Peyer's patch (tissue), 4 donors: Measurements from ENCODE around the gene LRCH3. TPM values are rescaled to one million over a fixed set of nuclear protein-coding genes. Genes with fewer than 3 reads are reported as not detected.

Source experiments
- DNase-seq, 3 donors: peaks; one replicate each; pipeline ENCODE4 v3.0.0-alpha.2; 2017 to 2019
- H3K27ac ChIP-seq, 4 donors: fragments of 200-600 bp; sonication (generic); one replicate each; pipeline ENCODE4 v1.5.1; 2016 to 2019
- H3K27me3 ChIP-seq, 2 donors: fragments of 200-600 bp; sonication (generic); one replicate each; pipeline ENCODE4 v1.5.1; 2019
- H3K36me3 ChIP-seq, 3 donors: fragments of 200-600 bp; sonication (generic); one replicate each; pipeline ENCODE4 v1.5.1; 2016 to 2019
- H3K4me1 ChIP-seq, 4 donors: fragments of 200-600 bp; sonication (generic); one replicate each; pipeline ENCODE4 v1.5.1; 2016 to 2019
- H3K4me3 ChIP-seq, 4 donors: fragments of 200-600 bp; sonication (generic); 1 replicate in 3 of 4; 2 replicates in 1 of 4; pipeline ENCODE4 v1.5.1; 2016 to 2019; ENCODE audit warnings: mild to moderate bottlenecking in 1 of 4
- H3K9me3 ChIP-seq, 4 donors: fragments of 200-600 bp; sonication (generic); one replicate each; pipeline ENCODE4 v1.5.1; 2016 to 2019; ENCODE audit warnings: mild to moderate bottlenecking in 1 of 4
- CTCF ChIP-seq, 6 experiments: fragments of 450-650 bp in 4 of 6; fragments of 200-600 bp in 2 of 6; sonication (generic) in 1 of 6; IDR thresholded peaks; one replicate each; pipeline ENCODE4 v1.5.1; 2017 to 2019; ENCODE audit warnings: antibody characterized with exemption in 6 of 6, mild to moderate bottlenecking in 3 of 6, moderate library complexity in 1 of 6
- POLR2A ChIP-seq, 2 donors: fragments of 450-650 bp; IDR thresholded peaks; one replicate each; pipeline ENCODE4 v1.5.1; 2017; ENCODE audit warnings: antibody characterized with exemption in 2 of 2, mild to moderate bottlenecking in 2 of 2, moderate library complexity in 2 of 2
- total RNA-seq, 4 donors: library from RNA; depleted of rRNA; stranded (reverse); fragments of >200 nt; gene quantifications; one replicate each; pipeline ENCODE4 v1.1.0, GENCODE V29; 2016

LRCH3 gene
- total RNA-seq, 4 donors from 2014 or later: 31.2 to 90.0 (median 41.7) TPM

GRCh38 chr3:197877902-197878301 is 86.8 kb downstream of the LRCH3 start:
- H3K4me3 ChIP-seq: no peak overlapping the region
- no peaks in the 10 kb centered on the region for H3K9me3 ChIP-seq
- H3K36me3 ChIP-seq: peaks cover 0 to 54% (median 0%) of the 10 kb centered on the region in 3 donors
- H3K27me3 ChIP-seq: no peaks in the 10 kb centered on the region
- no peaks in the 10 kb centered on the region for H3K4me1 ChIP-seq
- H3K27ac ChIP-seq: no peak overlapping the region
- TF ChIP-seq POLR2A (IDR thresholded peaks at IDR 0.05) (no peak), CTCF (IDR thresholded peaks at IDR 0.05) (no peak)
- DNase-seq: no peak

GRCh38 chr3:197878427-197878826 is 87.4 kb downstream of the LRCH3 start:
- no peak overlapping the region for H3K27ac ChIP-seq
- no peak for DNase-seq
- TF ChIP-seq CTCF (IDR thresholded peaks at IDR 0.05) (no peak), POLR2A (IDR thresholded peaks at IDR 0.05) (no peak)

GRCh38 chr3:197880491-197881269 is 89.6 kb downstream of the LRCH3 start:
- DNase-seq: no peak
- TF ChIP-seq CTCF (IDR thresholded peaks at IDR 0.05) (no peak), POLR2A (IDR thresholded peaks at IDR 0.05) (no peak)
- Histone ChIP-seq H3K27me3 (no peaks in the 10 kb centered on the region), H3K9me3 (no peaks in the 10 kb centered on the region), H3K4me1 (no peaks in the 10 kb centered on the region), H3K27ac (no peak overlapping the region), H3K36me3 (peaks cover 0 to 54% (median 0%) of the 10 kb centered on the region in 3 donors), H3K4me3 (no peak overlapping the region)

More at GRCh38 chr3:197878427-197878826, 87.4 kb downstream of the LRCH3 start:
- Histone ChIP-seq H3K27me3 (no peaks in the 10 kb centered on the region), H3K9me3 (no peaks in the 10 kb centered on the region), H3K4me3 (no peak overlapping the region), H3K36me3 (peaks cover 0 to 49% (median 0%) of the 10 kb centered on the region in 3 donors), H3K4me1 (no peaks in the 10 kb centered on the region)

GRCh38 chr3:197881270-197881969 is 90.4 kb downstream of the LRCH3 start:
- TF ChIP-seq POLR2A (IDR thresholded peaks at IDR 0.05) (no peak), CTCF (IDR thresholded peaks at IDR 0.05) (no peak)
- Histone ChIP-seq H3K36me3 (peaks cover 0 to 47% (median 0%) of the 10 kb centered on the region in 3 donors), H3K4me1 (no peaks in the 10 kb centered on the region), H3K9me3 (no peaks in the 10 kb centered on the region), H3K27me3 (no peaks in the 10 kb centered on the region), H3K27ac (no peak overlapping the region), H3K4me3 (no peak overlapping the region)
- DNase-seq: no peak

- DNase-seq: no peak
- Histone ChIP-seq H3K27me3 (no peaks in the 10 kb centered on the region), H3K9me3 (no peaks in the 10 kb centered on the region), H3K36me3 (peaks cover 0 to 44% (median 0%) of the 10 kb centered on the region in 3 donors), H3K4me3 (no peak overlapping the region), H3K27ac (no peak overlapping the region), H3K4me1 (no peaks in the 10 kb centered on the region)
- TF ChIP-seq CTCF (IDR thresholded peaks at IDR 0.05) (no peak), POLR2A (IDR thresholded peaks at IDR 0.05) (no peak)
Measured at GRCh38 chr3:197881970-197882338, 90.9 kb downstream of the LRCH3 start.
